MCF 10A (cell line): ENCODE measurements around the gene ARHGEF4. TPM values are rescaled to one million over a fixed set of nuclear protein-coding genes. Genes with fewer than 3 reads are reported as not detected.

ENCODE experiments used
- BruUV-seq: library from RNA; stranded (reverse); fragments of 400-500 nt; replicated peaks from 2 replicates; lab custom pipeline; 2021; lab: Mats Ljungman, UMichigan
- CTCF ChIA-PET: fragments of 300-600 bp; sonication (Branson Sonifier 250); formaldehyde crosslinking; extraction: SDS; loops from one replicate; lab custom pipeline; 2021; ENCODE audit warnings: antibody characterized with exemption, inconsistent platforms; lab: Yijun Ruan, JAX
- POLR2A ChIA-PET: fragments of 300-600, 350-650 bp; sonication (Branson Sonifier 250); formaldehyde crosslinking; extraction: SDS; loops from one replicate; lab custom pipeline; 2020; ENCODE audit warnings: antibody characterized with exemption, inconsistent platforms; lab: Yijun Ruan, JAX
- DNase-seq: peaks from one replicate; pipeline ENCODE4 v3.0.0-alpha.2; 2018; ENCODE audit not compliant: unreplicated experiment
- H3K27ac Mint-ChIP-seq: one replicate; pipeline ENCODE4 v1.8.0; 2022; ENCODE audit warnings: mild to moderate bottlenecking, low read depth, mixed read lengths; ENCODE audit not compliant: unreplicated experiment
- H3K27me3 Mint-ChIP-seq: one replicate; pipeline ENCODE4 v1.8.0; 2022; ENCODE audit warnings: mixed read lengths; ENCODE audit not compliant: insufficient read depth, unreplicated experiment
- H3K36me3 Mint-ChIP-seq: one replicate; pipeline ENCODE4 v1.8.0; 2022; ENCODE audit warnings: mild to moderate bottlenecking, moderate library complexity, mixed read lengths; ENCODE audit not compliant: insufficient read depth, unreplicated experiment
- H3K4me1 Mint-ChIP-seq: one replicate; pipeline ENCODE4 v1.8.0; 2022; ENCODE audit warnings: mixed read lengths; ENCODE audit not compliant: insufficient read depth, unreplicated experiment
- H3K4me3 Mint-ChIP-seq: one replicate; pipeline ENCODE4 v1.8.0; 2022; ENCODE audit warnings: mild to moderate bottlenecking, moderate library complexity, mixed read lengths; ENCODE audit not compliant: unreplicated experiment
- H3K9me3 Mint-ChIP-seq: one replicate; pipeline ENCODE4 v1.8.0; 2022; ENCODE audit warnings: mixed read lengths; ENCODE audit not compliant: unreplicated experiment
- intact Hi-C: fragments of 100-400 bp; cut with micrococcal nuclease; formaldehyde crosslinking; loops from 2 replicates; pipeline ENCODE4 v1.14.1; 2022
- total RNA-seq: library from RNA; stranded (reverse); gene quantifications from 2 replicates; pipeline ENCODE4 v1.2.3, GENCODE V29; 2022
- TF ChIP-seq, protein P1 (sequence below): fragments of 200-600 bp; IDR thresholded peaks from one replicate; pipeline ENCODE4 v1.8.0; 2022; ENCODE audit warnings: antibody characterized with exemption, mild to moderate bottlenecking; ENCODE audit not compliant: unreplicated experiment

Gene ARHGEF4
- total RNA-seq, 1 experiment from 2014 or later = 52.0 TPM

DNA sequence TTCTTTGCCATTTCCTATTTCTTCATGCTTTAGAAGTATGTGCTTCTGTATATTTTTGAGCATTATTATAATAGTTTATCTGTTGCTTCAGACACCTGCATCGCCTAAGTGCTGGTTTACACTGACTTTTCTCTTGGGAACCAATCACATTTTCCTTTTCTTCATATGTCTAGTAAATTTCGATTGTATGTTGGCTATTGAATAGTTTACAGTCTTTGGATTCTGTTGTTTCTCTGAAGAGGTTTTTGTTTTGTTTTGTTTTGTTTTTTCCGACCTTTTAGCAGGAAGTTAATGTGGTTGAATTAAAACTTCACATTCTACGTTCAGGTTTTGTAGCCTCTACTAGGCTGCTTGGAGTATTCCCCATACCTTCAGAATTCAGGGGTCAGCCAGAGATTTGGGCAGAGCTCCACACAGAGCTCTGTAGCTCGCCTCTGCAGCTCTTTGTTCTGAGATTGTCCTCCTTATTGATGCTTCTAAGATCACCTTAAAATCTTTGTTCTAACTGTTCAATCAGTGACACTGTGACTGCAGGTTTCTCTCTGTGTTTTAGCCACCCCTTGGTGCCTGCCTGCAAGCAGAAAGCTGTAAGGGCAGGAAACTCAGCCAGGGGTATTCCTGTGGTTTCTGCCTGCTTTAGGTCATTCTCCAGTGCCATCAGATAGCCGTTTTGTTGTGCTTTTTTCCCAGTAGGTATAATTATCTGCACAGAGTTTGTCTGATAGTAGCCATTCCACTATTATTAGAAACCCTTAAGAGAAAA lies 173.2 kb downstream of the ARHGEF4 start:
- peaks cover 7% of the 10 kb centered on the region for H3K36me3 Mint-ChIP-seq
- TF ChIP-seq, protein P1, sequence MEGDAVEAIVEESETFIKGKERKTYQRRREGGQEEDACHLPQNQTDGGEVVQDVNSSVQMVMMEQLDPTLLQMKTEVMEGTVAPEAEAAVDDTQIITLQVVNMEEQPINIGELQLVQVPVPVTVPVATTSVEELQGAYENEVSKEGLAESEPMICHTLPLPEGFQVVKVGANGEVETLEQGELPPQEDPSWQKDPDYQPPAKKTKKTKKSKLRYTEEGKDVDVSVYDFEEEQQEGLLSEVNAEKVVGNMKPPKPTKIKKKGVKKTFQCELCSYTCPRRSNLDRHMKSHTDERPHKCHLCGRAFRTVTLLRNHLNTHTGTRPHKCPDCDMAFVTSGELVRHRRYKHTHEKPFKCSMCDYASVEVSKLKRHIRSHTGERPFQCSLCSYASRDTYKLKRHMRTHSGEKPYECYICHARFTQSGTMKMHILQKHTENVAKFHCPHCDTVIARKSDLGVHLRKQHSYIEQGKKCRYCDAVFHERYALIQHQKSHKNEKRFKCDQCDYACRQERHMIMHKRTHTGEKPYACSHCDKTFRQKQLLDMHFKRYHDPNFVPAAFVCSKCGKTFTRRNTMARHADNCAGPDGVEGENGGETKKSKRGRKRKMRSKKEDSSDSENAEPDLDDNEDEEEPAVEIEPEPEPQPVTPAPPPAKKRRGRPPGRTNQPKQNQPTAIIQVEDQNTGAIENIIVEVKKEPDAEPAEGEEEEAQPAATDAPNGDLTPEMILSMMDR = no peak
- H3K4me1 Mint-ChIP-seq = peaks cover 25% of the 10 kb centered on the region
- intact Hi-C loops = loop anchor here (10.0 kb wide), 1 partner anchor 85 kb away; no protein-coding TSS in a partner anchor
- peaks cover 7% of the 10 kb centered on the region for H3K9me3 Mint-ChIP-seq
- no peaks in the 10 kb centered on the region for H3K27me3 Mint-ChIP-seq
- no peak for DNase-seq
- no TSS peak for BruUV-seq
- H3K4me3 Mint-ChIP-seq = no peak overlapping the region
- H3K27ac Mint-ChIP-seq = no peak overlapping the region
- CTCF ChIA-PET = interaction anchor here (0.8 kb wide), 1 partner anchor 136 kb away, joined by 3 read pairs; no protein-coding TSS in a partner anchor
- POLR2A ChIA-PET = interaction anchor here (0.7 kb wide), 1 partner anchor 133 kb away, joined by 4 read pairs; no protein-coding TSS in a partner anchor

DNA sequence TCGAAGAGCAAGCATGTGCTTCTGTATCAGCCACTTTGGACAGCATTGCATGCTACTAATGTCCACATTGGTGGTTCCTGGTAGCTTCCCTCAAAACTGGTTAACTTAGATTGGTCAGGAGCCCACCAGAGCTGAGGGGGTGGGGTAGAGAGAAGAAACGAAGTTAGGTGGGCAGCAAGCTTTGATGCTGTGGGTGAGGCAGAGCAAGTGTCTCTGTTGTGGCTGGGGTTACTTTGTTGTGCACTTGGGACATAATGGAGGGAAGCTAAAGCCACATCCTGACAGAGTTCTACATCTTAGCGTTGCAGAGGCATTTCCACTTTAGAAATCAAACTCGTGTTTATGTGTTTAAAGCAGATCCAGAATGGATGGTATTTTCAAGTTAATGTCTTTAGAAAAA lies 173.9 kb downstream of the ARHGEF4 start:
- no peak overlapping the region for H3K4me3 Mint-ChIP-seq
- intact Hi-C loops = loop anchor here (10.0 kb wide), 1 partner anchor 86 kb away; no protein-coding TSS in a partner anchor
- H3K9me3 Mint-ChIP-seq = peaks cover 7% of the 10 kb centered on the region
- H3K27me3 Mint-ChIP-seq = no peaks in the 10 kb centered on the region
- BruUV-seq = no TSS peak
- CTCF ChIA-PET = interaction anchor here (0.7 to 1.1 kb wide), 2 partner anchors 14 to 83 kb away, joined by 3 to 4 read pairs; no protein-coding TSS in a partner anchor
- TF ChIP-seq, protein P1 = no peak
- no peak for DNase-seq
- H3K36me3 Mint-ChIP-seq = peaks cover 7% of the 10 kb centered on the region
- peaks cover 27% of the 10 kb centered on the region for H3K4me1 Mint-ChIP-seq
- no peak overlapping the region for H3K27ac Mint-ChIP-seq
- POLR2A ChIA-PET = interaction anchor here (0.7 kb wide), 1 partner anchor 134 kb away, joined by 4 read pairs; no protein-coding TSS in a partner anchor

DNA sequence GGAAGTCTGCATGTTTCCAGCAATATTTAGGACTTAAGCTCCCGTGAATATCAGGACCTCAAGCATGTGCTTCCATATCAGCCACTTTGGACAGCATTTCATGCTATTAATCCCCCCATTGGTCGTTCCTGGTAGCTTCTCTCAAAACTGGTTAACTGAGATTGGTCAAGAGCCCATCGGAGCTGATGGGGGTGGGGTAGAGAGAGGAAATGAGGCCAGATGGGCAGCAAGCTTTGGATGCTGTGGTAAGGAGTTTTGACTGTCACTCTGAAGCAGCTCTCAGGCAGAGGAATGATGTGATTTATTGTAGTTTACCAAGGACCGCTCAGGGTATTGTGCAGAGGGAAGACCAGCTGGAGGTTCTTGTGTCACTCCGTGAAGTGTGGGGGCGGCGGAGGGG lies 174.8 kb downstream of the ARHGEF4 start:
- H3K36me3 Mint-ChIP-seq = peaks cover 7% of the 10 kb centered on the region
- no TSS peak for BruUV-seq
- peaks cover 34% of the 10 kb centered on the region for H3K4me1 Mint-ChIP-seq
- TF ChIP-seq, protein P1 = no peak
- CTCF ChIA-PET = interaction anchor here (0.5 to 1.1 kb wide), 6 partner anchors 13 to 214 kb away, joined by 3 to 4 read pairs (median 3); no protein-coding TSS in a partner anchor
- no peak for DNase-seq
- H3K27ac Mint-ChIP-seq = peak overlapping the region; percentile 49
- peaks cover 7% of the 10 kb centered on the region for H3K9me3 Mint-ChIP-seq
- no peaks in the 10 kb centered on the region for H3K27me3 Mint-ChIP-seq
- POLR2A ChIA-PET = interaction anchor here (0.9 kb wide), 1 partner anchor 29 kb away, joined by 3 read pairs; no protein-coding TSS in a partner anchor
- intact Hi-C loops = loop anchor here (10.0 kb wide), 1 partner anchor 87 kb away; no protein-coding TSS in a partner anchor
- H3K4me3 Mint-ChIP-seq = no peak overlapping the region

DNA sequence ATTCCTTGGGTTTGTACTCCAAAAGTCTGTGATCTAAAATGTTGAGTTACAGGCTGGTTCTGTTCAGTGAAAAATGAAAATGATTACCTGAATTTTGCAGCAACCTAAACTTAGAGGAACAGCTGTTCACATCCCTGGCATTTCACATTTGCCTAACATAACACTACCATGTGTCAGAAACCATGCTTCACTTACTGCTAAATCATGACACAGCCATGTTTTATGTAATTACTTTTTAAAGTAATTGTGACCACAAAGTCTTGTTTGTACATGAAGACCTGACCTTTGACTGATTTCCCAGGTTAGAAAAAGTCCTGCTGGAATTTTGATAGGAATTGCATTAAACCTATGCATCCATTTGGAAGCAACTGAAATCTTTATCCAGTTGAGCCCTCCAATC lies 177.4 kb downstream of the ARHGEF4 start:
- intact Hi-C loops = loop anchor here (10.0 kb wide), 1 partner anchor 89 kb away; no protein-coding TSS in a partner anchor
- peak; percentile 46 for DNase-seq
- TF ChIP-seq, protein P1 = no peak
- peaks cover 6% of the 10 kb centered on the region for H3K9me3 Mint-ChIP-seq
- BruUV-seq = no TSS peak
- H3K27me3 Mint-ChIP-seq = no peaks in the 10 kb centered on the region
- ChIA-PET POLR2A (interaction anchor here (1.0 to 1.4 kb wide), 2 partner anchors 13 to 31 kb away, joined by 3 to 4 read pairs; no protein-coding TSS in a partner anchor), CTCF (interaction anchor here (0.7 to 1.1 kb wide), 2 partner anchors 17 to 217 kb away, joined by 3 to 4 read pairs; no protein-coding TSS in a partner anchor)
- H3K27ac Mint-ChIP-seq = peak overlapping the region; percentile 88
- peaks cover 7% of the 10 kb centered on the region for H3K36me3 Mint-ChIP-seq
- H3K4me1 Mint-ChIP-seq = peaks cover 48% of the 10 kb centered on the region
- H3K4me3 Mint-ChIP-seq = no peak overlapping the region
